GM06990 (cell line): Measurements from ENCODE around the gene PGM2L1.

Experiments used
- DNase-seq: peaks from one replicate; pipeline ENCODE4 v3.0.0-alpha.2; 2011; ENCODE audit not compliant: insufficient read length; ENCODE audit errors: extremely low read depth
- H3K27me3 ChIP-seq: replicated peaks from 2 replicates; pipeline ENCODE4 v1.6.0; 2011; ENCODE audit warnings: low read length; ENCODE audit not compliant: control insufficient read depth, insufficient read depth
- H3K36me3 ChIP-seq: 2 replicates; pipeline ENCODE4 v1.5.1; 2011; ENCODE audit warnings: low read length; ENCODE audit not compliant: control insufficient read depth, insufficient read depth
- H3K4me3 ChIP-seq: replicated peaks from 2 replicates; pipeline ENCODE4 v1.5.1; 2011; ENCODE audit warnings: low read depth, mild to moderate bottlenecking, control low read depth, low read length
- TF ChIP-seq, protein P1 (sequence below): IDR thresholded peaks from 2 replicates; pipeline ENCODE4 v1.5.1; 2011; ENCODE audit warnings: low read length, control low read depth, mild to moderate bottlenecking, inconsistent platforms; ENCODE audit not compliant: insufficient read depth, poor library complexity, severe bottlenecking

Gene PGM2L1

DNA sequence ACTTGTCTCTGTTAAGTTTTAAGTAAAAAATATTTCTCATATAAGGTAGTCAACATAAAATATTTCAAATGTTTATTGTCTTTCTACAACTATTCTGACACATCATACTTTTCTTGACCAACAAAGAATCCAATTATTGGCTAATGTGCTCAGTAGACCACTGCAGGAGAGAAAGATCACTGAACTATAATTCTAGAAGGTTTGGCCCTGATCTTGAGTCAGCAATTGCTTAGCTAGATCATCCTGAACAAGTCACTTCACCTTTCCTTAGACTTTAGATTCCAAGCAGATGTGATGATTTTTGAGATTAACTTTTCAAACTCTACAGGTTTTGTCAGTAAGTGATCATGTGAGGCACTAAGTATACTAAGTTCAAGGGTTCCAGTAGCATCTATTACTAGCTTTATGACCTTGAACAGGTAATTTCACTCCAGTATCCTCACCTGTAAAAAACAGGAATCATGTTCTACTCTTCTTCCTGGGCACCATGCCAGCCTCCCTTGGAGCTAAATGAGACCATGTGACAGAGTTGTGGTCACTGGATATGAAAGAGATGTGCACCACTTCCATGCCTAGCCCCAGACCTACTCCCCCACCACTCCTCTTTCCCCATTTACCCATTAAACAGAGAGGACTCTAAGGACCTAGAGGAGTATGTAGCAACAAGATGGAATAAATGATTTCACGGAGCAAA lies 17.3 kb downstream of the PGM2L1 start:
- H3K4me3 ChIP-seq: no peak overlapping the region
- DNase-seq: no peak
- TF ChIP-seq, protein P1, sequence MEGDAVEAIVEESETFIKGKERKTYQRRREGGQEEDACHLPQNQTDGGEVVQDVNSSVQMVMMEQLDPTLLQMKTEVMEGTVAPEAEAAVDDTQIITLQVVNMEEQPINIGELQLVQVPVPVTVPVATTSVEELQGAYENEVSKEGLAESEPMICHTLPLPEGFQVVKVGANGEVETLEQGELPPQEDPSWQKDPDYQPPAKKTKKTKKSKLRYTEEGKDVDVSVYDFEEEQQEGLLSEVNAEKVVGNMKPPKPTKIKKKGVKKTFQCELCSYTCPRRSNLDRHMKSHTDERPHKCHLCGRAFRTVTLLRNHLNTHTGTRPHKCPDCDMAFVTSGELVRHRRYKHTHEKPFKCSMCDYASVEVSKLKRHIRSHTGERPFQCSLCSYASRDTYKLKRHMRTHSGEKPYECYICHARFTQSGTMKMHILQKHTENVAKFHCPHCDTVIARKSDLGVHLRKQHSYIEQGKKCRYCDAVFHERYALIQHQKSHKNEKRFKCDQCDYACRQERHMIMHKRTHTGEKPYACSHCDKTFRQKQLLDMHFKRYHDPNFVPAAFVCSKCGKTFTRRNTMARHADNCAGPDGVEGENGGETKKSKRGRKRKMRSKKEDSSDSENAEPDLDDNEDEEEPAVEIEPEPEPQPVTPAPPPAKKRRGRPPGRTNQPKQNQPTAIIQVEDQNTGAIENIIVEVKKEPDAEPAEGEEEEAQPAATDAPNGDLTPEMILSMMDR: no peak
- H3K36me3 ChIP-seq: no peaks in the 10 kb centered on the region
- no peaks in the 10 kb centered on the region for H3K27me3 ChIP-seq

DNA sequence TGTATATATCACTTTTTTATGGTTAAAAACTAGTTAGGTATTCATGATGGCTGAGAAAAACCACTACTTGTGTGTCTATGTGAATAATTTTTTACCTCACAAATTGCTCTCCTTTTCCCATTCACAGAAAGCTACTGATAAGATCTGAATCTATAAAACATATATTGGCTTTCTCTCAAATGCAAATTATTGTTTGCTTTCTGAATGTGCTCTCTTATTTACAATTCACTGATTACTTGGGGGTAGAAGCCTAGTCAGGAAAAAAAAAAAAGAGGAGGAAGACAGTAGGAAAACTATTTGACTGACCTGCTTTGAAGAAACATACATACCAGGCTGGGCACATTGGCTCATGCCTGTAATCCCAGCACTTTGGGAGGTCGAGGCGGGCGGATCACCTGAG lies 20.5 kb downstream of the PGM2L1 start:
- TF ChIP-seq, protein P1: no peak

DNA sequence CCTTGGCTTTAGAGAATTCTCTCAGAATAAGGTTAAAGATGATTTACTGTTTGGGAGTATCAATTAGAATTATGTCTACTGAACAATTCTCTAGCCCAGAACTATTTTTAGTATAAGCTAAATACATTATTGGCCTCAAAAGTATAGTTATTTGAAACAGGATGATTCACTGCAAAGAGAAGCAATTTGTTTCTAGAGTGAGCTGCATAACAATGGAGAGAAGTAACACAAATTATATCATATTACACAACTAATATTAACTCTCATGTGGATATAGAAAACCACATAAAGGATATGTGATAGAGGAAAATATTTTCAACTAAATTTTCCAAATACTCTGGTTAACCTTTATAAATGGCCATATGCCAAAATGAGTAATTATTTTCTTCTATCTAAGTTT lies 24.9 kb downstream of the PGM2L1 start:
- no peaks in the 10 kb centered on the region for H3K27me3 ChIP-seq

More for the DNA sequence above, 20.5 kb downstream of the PGM2L1 start:
- no peaks in the 10 kb centered on the region for H3K27me3 ChIP-seq
- H3K4me3 ChIP-seq: no peak overlapping the region
- no peaks in the 10 kb centered on the region for H3K36me3 ChIP-seq
- no peak for DNase-seq

DNA sequence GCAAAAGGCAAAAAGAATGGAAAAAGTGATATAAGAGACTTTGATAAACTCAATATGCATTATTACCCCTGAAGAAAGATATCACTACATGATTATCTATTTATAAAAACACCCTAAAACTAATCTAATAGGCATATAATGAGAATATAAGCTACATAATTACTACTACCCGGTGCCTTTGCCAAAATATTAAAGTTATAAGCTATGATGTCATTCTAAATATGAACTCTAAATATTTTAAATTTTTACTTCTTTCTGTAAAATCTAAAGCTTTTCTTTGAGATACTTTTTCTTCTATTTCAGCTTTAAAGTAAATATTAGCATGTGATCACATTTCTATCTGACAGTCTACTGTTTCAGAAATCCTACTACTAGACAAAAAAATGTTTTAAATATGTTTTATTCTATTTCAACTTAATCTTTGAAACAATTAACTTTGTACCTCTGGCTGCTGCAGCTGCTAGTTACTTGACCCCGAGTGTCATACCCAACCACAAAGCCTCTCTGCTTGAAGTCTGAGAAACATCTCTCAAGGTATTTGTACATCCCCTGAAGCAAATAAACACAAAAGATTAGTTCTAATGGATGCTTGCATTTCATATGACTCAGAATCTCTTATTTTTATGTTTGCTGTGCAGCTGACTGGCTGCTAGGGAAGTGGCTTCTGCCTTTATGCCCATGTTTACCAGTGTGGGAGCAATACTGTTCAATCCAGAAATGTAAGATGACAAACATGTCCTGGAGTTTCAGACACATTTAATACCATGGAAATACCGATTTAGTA lies 26.8 kb downstream of the PGM2L1 start:
- TF ChIP-seq, protein P1: no peak
- H3K36me3 ChIP-seq: no peaks in the 10 kb centered on the region
- no peaks in the 10 kb centered on the region for H3K27me3 ChIP-seq
- DNase-seq: no peak
- no peak overlapping the region for H3K4me3 ChIP-seq

More for the DNA sequence above, 24.9 kb downstream of the PGM2L1 start:
- Histone ChIP-seq H3K36me3 (no peaks in the 10 kb centered on the region), H3K4me3 (no peak overlapping the region)
- DNase-seq: no peak
- TF ChIP-seq, protein P1: no peak

DNA sequence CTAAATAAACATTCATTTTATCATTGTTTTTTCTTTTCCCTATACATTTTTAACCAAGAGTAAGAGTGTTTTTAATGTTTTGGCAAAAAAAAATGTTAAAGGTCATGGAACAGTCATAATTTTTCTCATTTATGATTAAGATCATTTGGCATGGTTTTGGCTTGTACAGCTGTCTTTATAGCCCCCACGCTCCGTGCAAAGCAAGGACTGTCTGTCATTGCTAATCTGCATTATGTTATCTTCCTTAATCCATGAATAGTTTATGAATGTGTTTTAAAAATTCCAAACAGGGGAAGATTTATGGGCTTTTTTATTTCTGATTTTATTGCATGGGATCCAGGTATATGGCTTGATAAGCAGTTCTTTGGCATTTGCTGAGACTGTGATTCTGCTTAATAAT lies 28.1 kb downstream of the PGM2L1 start:
- no peaks in the 10 kb centered on the region for H3K27me3 ChIP-seq
- no peak for DNase-seq
- no peak overlapping the region for H3K4me3 ChIP-seq
- H3K36me3 ChIP-seq: no peaks in the 10 kb centered on the region
- TF ChIP-seq, protein P1: no peak
